SJCRH30 (cell line): ENCODE results near the gene TSPAN31. TPM values are rescaled to one million over a fixed set of nuclear protein-coding genes. Genes with fewer than 3 reads are reported as not detected.

Experiments used
- DNase-seq, 2 experiments: peaks; one replicate each; pipeline ENCODE4 v3.0.0-alpha.2; 2015 to 2020
- H3K27ac ChIP-seq: fragments of 250-450 bp; sonication (Bioruptor Pico); 2 replicates; pipeline ENCODE4 v1.5.1; 2020; ENCODE audit warnings: mild to moderate bottlenecking, moderate library complexity
- H3K27me3 ChIP-seq: fragments of 250-450 bp; sonication (Bioruptor Pico); 2 replicates; pipeline ENCODE4 v1.5.1; 2020; ENCODE audit warnings: mild to moderate bottlenecking, moderate library complexity
- H3K36me3 ChIP-seq: fragments of 250-450 bp; sonication (Bioruptor Pico); 2 replicates; pipeline ENCODE4 v1.5.1; 2020; ENCODE audit warnings: mild to moderate bottlenecking, moderate library complexity
- H3K4me1 ChIP-seq: fragments of 250-450 bp; sonication (Bioruptor Pico); 2 replicates; pipeline ENCODE4 v1.5.1; 2020; ENCODE audit warnings: mild to moderate bottlenecking, moderate library complexity
- H3K4me3 ChIP-seq: fragments of 250-450 bp; sonication (Bioruptor Pico); 2 replicates; pipeline ENCODE4 v1.5.1; 2020; ENCODE audit warnings: mild to moderate bottlenecking, moderate library complexity
- H3K9me3 ChIP-seq: fragments of 250-450 bp; sonication (Bioruptor Pico); replicated peaks from 2 replicates; pipeline ENCODE4 v1.5.1; 2020; ENCODE audit warnings: mild to moderate bottlenecking, moderate library complexity
- total RNA-seq: library from RNA; depleted of rRNA; stranded (reverse); fragments of >200 nt; shearing (Covaris generic); gene quantifications from 2 replicates; pipeline ENCODE4 v1.2.3, GENCODE V29; 2014

The TSPAN31 gene
- total RNA-seq, 1 experiment from 2014 or later: 318 TPM

DNA sequence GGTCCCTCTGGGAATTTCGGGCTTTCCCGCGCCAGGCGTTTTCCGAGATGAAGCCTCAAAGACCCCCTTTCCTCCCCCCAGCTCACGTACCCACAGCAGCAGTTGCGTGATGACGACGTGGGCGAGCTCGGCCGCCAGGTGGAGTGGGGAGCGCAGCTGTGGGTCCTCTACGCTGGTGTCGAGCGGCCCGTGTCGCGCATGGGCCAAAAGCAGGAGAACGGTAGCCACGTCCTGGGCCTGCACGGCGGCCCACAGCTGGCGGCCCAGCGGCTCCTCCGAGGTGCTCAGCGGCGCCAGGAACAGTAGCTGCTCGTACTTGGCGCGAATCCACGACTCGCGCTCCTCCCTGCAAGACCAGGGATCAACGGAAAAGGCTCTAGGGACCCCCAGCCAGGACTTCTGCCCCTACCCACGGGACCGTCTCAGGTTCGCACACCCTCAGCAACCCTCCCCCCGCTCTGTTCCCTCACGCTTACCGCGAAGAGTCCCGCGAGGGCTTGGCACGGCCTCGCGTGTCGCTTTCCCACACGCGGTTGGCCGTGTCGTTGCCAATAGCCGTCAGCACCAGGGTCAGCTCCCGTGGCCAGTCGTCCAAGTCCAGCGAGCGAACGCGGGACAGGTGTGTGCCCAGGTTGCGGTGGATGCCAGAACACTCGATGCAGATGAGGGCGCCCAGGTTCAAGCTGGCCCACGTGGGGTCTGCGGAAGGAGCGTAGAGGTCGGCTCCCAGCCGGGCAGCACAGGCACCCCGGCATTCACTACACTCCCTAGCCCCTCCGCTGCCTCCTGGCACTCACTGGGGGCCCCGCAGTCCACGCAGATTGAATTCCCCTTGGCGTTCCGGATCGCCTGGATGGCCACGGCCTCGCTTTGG lies 17.7 kb upstream of the TSPAN31 start:
- no peaks in the 10 kb centered on the region for H3K36me3 ChIP-seq
- H3K4me3 ChIP-seq: peak overlapping the region; percentile 73
- no peaks in the 10 kb centered on the region for H3K9me3 ChIP-seq
- peak; percentile 88 to 90 for DNase-seq
- peak overlapping the region; percentile 79 for H3K27ac ChIP-seq
- no peaks in the 10 kb centered on the region; the same call in 1 of the 2 replicates for H3K4me1 ChIP-seq
- no peaks in the 10 kb centered on the region for H3K27me3 ChIP-seq

- H3K4me1 ChIP-seq: no peaks in the 10 kb centered on the region; the same call in 1 of the 2 replicates
- H3K9me3 ChIP-seq: no peaks in the 10 kb centered on the region
- no peak overlapping the region for H3K27ac ChIP-seq
- peak; percentile 82 to 83 for DNase-seq
- H3K27me3 ChIP-seq: no peaks in the 10 kb centered on the region
- H3K36me3 ChIP-seq: no peaks in the 10 kb centered on the region
- no peak overlapping the region for H3K4me3 ChIP-seq
Measured at GRCh38 chr12:57727758-57728395, 17.0 kb upstream of the TSPAN31 start.

GRCh38 chr12:57729321-57729844 lies 15.5 kb upstream of the TSPAN31 start:
- H3K4me1 ChIP-seq: peaks cover 4% of the 10 kb centered on the region
- DNase-seq: peak in 1 of 2 experiments; percentile 70
- H3K36me3 ChIP-seq: no peaks in the 10 kb centered on the region
- no peak overlapping the region for H3K4me3 ChIP-seq
- H3K9me3 ChIP-seq: no peaks in the 10 kb centered on the region
- no peaks in the 10 kb centered on the region for H3K27me3 ChIP-seq
- no peak overlapping the region for H3K27ac ChIP-seq

DNA sequence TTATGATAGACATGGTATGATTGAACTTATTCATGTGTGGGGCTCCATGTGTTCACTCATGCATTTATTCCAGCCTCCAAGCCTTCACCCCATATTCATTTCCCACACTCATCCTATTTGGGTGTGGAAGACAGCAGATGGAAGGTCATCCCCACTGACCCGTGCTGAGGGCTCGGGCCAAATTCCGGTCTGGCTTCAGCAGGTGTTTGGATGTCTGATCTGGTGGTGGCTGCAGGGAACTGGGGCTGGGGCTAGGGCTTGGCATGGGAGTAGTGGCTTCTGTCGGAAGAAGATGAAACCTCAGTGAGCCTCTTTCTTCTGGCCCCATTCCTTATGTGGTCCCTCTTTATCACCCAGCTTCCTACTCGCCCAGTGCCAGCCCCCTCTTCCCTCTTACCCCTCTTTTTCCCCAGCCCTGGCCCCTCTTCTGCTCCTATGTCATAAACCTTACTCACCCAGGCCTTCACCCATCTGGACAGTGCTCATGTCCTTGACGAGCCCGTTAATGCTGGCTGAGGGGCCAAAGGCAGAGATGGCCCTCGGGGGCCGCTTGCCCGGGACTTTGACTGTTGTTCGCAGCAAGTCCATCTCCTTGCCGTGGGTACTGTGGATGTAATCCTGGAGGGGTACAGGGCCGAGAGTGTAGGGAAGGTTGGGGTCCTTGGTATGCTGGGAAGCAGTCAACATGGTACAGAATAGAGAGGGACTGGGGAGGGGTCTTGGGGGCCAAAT lies 14.3 kb upstream of the TSPAN31 start:
- Histone ChIP-seq H3K27me3 (no peaks in the 10 kb centered on the region), H3K4me1 (peaks cover 15% of the 10 kb centered on the region)
- DNase-seq: no peak

DNA sequence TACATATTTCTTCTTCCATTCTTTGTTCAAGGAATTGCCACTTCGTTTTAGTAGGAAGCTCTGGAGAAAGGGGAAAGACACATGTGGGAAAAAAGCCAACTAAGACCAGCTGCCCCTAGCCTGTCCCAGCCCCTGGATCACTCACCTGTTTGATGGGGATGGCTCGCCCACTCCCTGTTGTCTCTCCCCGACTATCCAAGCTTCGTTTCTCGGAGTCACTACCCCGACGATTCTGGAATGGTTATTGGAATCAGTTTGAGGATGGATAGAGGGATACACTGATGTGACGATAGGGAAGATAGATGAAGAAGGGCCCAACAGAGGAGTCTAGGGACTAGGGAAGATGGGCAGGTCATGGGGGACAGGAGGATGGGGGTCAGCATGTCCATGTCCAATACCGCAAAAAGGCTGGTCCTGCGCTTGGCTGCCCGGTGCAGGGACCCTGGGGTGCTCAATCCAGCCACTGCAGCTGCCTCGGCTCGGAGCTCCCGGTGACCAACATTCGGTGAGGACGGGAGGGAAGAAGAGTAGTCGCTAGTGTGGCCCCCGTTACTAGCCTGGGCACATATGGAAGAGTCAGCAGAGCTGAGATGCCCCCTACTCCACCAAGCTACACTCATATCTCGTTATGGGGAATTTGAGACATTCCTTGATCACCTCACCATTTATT lies 13.3 kb upstream of the TSPAN31 start:
- H3K27ac ChIP-seq: no peak overlapping the region
- H3K4me3 ChIP-seq: no peak overlapping the region
- H3K36me3 ChIP-seq: no peaks in the 10 kb centered on the region
- peaks cover 23% of the 10 kb centered on the region for H3K4me1 ChIP-seq
- H3K27me3 ChIP-seq: peaks cover 1% of the 10 kb centered on the region
- DNase-seq: no peak
- no peaks in the 10 kb centered on the region for H3K9me3 ChIP-seq

More for the DNA sequence above, 14.3 kb upstream of the TSPAN31 start:
- Histone ChIP-seq H3K9me3 (no peaks in the 10 kb centered on the region), H3K27ac (no peak overlapping the region), H3K36me3 (no peaks in the 10 kb centered on the region), H3K4me3 (no peak overlapping the region)

DNA sequence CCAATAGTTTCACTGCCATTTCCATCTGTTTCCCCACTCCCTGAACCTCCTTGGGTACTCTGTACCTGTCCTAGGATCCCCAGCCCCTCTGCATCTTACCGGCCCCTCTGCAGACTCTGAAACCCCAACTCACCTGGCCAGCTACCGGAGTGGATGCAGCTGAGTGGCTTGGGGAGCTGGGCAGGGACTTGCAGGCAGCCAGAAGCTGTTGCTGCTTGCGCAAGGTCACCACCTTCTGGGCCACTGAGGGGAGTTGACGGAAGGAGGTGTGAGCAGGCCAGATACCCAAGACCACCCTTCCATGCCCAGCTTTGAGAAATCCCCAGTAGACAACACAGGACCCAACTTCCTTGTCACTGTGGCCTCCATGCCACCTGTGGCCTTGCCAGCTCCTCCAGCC lies 12.6 kb upstream of the TSPAN31 start:
- Histone ChIP-seq H3K27ac (no peak overlapping the region), H3K36me3 (no peaks in the 10 kb centered on the region), H3K4me1 (peaks cover 30% of the 10 kb centered on the region), H3K27me3 (peaks cover 9% of the 10 kb centered on the region), H3K9me3 (no peaks in the 10 kb centered on the region), H3K4me3 (no peak overlapping the region)
- peak in 1 of 2 experiments; percentile 73 for DNase-seq

DNA sequence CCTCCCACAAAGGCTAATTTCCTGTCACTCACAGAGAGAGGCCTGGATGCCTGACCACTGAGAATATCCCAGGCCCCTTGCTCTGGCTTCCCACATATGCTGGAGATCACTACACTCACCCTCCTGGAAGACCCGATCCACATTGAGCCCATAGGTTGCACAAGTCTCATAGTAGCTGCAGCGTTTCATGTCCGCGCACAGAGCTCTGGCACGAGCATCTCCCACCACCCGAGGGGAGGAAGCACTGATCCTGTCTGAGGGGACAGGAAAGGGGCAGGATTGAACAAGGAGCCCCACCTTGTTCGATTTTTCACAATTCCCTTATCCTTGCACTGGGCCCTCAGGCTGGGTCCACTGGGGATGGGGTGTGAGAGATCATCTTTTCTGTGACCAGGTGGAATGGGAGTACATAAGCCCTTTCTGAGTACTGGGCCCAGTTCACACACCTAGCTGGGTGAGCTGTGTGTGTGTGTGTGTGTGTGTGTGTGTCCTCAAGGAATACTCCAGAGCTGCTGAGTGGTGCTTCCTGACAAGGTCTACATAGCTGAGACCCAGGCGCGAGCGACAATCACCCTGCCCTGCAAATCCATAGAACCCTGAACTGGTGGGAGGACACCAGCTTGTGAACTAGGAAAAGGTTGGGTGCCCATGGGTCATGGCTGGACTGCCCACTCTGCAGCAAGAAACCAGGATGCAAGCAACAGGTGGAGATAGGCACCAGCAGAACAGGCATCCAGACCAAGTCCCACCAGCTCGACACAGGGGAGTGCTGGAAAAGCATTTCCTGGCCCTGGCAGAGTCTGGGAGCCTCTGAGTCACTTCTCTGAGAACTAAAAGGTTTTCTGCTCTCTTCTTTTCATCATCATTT lies 11.9 kb upstream of the TSPAN31 start:
- Histone ChIP-seq H3K4me3 (no peak overlapping the region), H3K9me3 (no peaks in the 10 kb centered on the region), H3K4me1 (peaks cover 33% of the 10 kb centered on the region), H3K36me3 (no peaks in the 10 kb centered on the region), H3K27ac (no peak overlapping the region), H3K27me3 (peaks cover 16% of the 10 kb centered on the region)
- DNase-seq: no peak

GRCh38 chr12:57733928-57734327 lies 10.9 kb upstream of the TSPAN31 start:
- H3K4me1 ChIP-seq: peaks cover 33% of the 10 kb centered on the region

GRCh38 chr12:57734591-57734990 lies 10.2 kb upstream of the TSPAN31 start:
- Histone ChIP-seq H3K27ac (peak overlapping the region; percentile 50; the same call in 1 of the 2 replicates), H3K27me3 (peaks cover 23% of the 10 kb centered on the region)
- DNase-seq: peak; percentile 97 to 98

More at GRCh38 chr12:57733928-57734327, 10.9 kb upstream of the TSPAN31 start:
- peak in 1 of 2 experiments; percentile 76 for DNase-seq
- Histone ChIP-seq H3K36me3 (no peaks in the 10 kb centered on the region), H3K27me3 (peaks cover 17% of the 10 kb centered on the region), H3K9me3 (no peaks in the 10 kb centered on the region), H3K4me3 (no peak overlapping the region), H3K27ac (no peak overlapping the region)

DNA sequence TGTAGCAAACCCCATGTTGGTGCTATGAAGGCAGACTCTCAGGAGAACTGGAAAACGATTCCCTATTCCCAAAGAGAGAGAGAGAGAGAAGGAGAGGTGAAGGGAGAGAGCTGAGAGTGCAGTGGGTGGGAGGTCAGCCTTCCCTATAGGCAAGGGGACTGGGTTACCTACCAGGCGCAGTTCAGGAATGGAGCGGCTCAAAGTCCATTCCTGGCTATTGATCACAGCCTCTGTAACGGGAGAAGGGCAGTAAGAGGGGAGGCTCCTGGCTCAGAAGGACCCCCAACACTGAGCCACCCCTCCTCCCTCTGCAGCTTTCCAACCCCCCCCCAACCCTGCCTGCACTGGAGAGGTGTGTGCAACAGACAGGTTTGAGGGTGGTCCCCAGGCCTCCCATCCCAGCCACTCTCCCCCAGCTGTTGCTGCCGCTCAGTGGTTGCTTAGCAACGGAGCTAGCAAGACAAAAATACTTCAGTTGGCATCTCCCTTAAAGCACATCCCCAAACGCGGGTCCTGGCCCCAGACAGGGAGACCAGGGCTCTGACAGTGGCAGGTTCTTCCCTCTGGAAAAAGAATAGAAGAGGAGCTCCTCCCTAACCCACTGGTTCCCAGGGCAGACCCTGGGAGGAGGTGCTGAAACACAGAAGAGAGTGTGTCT lies 9.5 kb upstream of the TSPAN31 start:
- Histone ChIP-seq H3K27ac (peak overlapping the region; percentile 50), H3K27me3 (peaks cover 31% of the 10 kb centered on the region), H3K4me3 (peak overlapping the region; percentile 45), H3K4me1 (peaks cover 37% of the 10 kb centered on the region), H3K9me3 (no peaks in the 10 kb centered on the region), H3K36me3 (no peaks in the 10 kb centered on the region)
- peak; percentile 100 for DNase-seq

More at GRCh38 chr12:57734591-57734990, 10.2 kb upstream of the TSPAN31 start:
- no peaks in the 10 kb centered on the region for H3K36me3 ChIP-seq
- no peak overlapping the region for H3K4me3 ChIP-seq
- peaks cover 37% of the 10 kb centered on the region for H3K4me1 ChIP-seq
- H3K9me3 ChIP-seq: no peaks in the 10 kb centered on the region

GRCh38 chr12:57735952-57736740 lies 8.7 kb upstream of the TSPAN31 start:
- H3K36me3 ChIP-seq: no peaks in the 10 kb centered on the region
- H3K4me1 ChIP-seq: peaks cover 37% of the 10 kb centered on the region
- DNase-seq: peak; percentile 100
- H3K27me3 ChIP-seq: peaks cover 39% of the 10 kb centered on the region
- H3K27ac ChIP-seq: peak overlapping the region; percentile 50
- H3K9me3 ChIP-seq: no peaks in the 10 kb centered on the region
- peak overlapping the region; percentile 45 for H3K4me3 ChIP-seq

GRCh38 chr12:57736741-57737466 lies 7.9 kb upstream of the TSPAN31 start:
- peaks cover 47% of the 10 kb centered on the region for H3K27me3 ChIP-seq
- no peak overlapping the region for H3K27ac ChIP-seq
- no peaks in the 10 kb centered on the region for H3K36me3 ChIP-seq
- H3K4me1 ChIP-seq: peaks cover 37% of the 10 kb centered on the region
- no peaks in the 10 kb centered on the region for H3K9me3 ChIP-seq
- DNase-seq: peak; percentile 84 to 94
- H3K4me3 ChIP-seq: peak overlapping the region; percentile 45
